B cell (primary cell): ENCODE measurements around the gene CENPA. TPM values are rescaled to one million over a fixed set of nuclear protein-coding genes. Genes with fewer than 3 reads are reported as not detected.

ENCODE experiments used
- ATAC-seq: fragments of 200-7000 bp; cut with Tn5 transposase; one replicate; pipeline ENCODE4 v1.10.0; 2021; ENCODE audit warnings: low read depth, mild to moderate bottlenecking, moderate number of reproducible peaks, moderate library complexity
- CTCF ChIA-PET: fragments of 350-600 bp; sonication (Branson Sonifier 250); formaldehyde crosslinking; loops from one replicate; lab custom pipeline; 2021; ENCODE audit warnings: antibody characterized with exemption, inconsistent platforms; lab: Charles Lee
- POLR2A ChIA-PET: fragments of 350-600 bp; sonication (Branson Sonifier 250); formaldehyde crosslinking; loops from one replicate; lab custom pipeline; 2021; ENCODE audit warnings: antibody characterized with exemption; lab: Charles Lee
- DNase-seq: peaks from one replicate; pipeline ENCODE4 v3.0.0; 2013
- H2AFZ ChIP-seq: 2 replicates; pipeline ENCODE4 v1.6.1; 2012; ENCODE audit warnings: mild to moderate bottlenecking, low read depth, low read length; ENCODE audit not compliant: insufficient read depth, poor library complexity, severe bottlenecking
- H3K27ac ChIP-seq, 2 donors: 1 replicate in 1 of 2; 2 replicates in 1 of 2; pipeline ENCODE4 v1.5.1; 2012 to 2013; ENCODE audit warnings: low read length in 2 of 2, mild to moderate bottlenecking in 2 of 2, moderate library complexity in 1 of 2
- H3K27me3 ChIP-seq, 4 experiments: fragments of 200-600 bp in 1 of 4; sonication (generic) in 1 of 4; replicated peaks in 1 of 4; 1 replicate in 2 of 4; 2 replicates in 2 of 4; pipeline versions ENCODE4 v1.6.1 to v1.7.0; 2013 to 2016; ENCODE audit warnings: low read length in 3 of 4, mild to moderate bottlenecking in 2 of 4, mixed read lengths in 1 of 4, moderate library complexity in 1 of 4; ENCODE audit not compliant: insufficient read depth in 4 of 4, control insufficient read depth in 3 of 4; ENCODE audit errors: control extremely low read depth in 1 of 4
- H3K36me3 ChIP-seq, 2 experiments: replicated peaks in 1 of 2; 1 replicate in 1 of 2; 2 replicates in 1 of 2; pipeline versions ENCODE4 v1.6.1 to v1.7.1; 2013; ENCODE audit warnings: low read length in 1 of 2; ENCODE audit not compliant: insufficient read depth in 2 of 2, control insufficient read depth in 1 of 2; ENCODE audit errors: control extremely low read depth in 1 of 2, extremely low read depth in 1 of 2
- H3K4me1 ChIP-seq, 2 donors: fragments of 200-600 bp in 1 of 2; sonication (generic) in 1 of 2; 1 replicate in 1 of 2; 2 replicates in 1 of 2; pipeline versions ENCODE4 v1.5.1 to v1.6.1; 2013 to 2017; ENCODE audit warnings: low read length in 2 of 2; ENCODE audit not compliant: control insufficient read depth in 2 of 2, insufficient read depth in 2 of 2
- H3K4me2 ChIP-seq: replicated peaks from 2 replicates; pipeline ENCODE3; 2012; ENCODE audit warnings: mild to moderate bottlenecking, low read depth, low read length; ENCODE audit not compliant: poor library complexity, severe bottlenecking
- H3K4me3 ChIP-seq, 5 experiments: fragments of 200-600 bp in 1 of 5; sonication (generic) in 1 of 5; 1 replicate in 3 of 5; 2 replicates in 2 of 5; pipeline versions ENCODE4 v1.5.1 to v1.7.0; 2011 to 2016; ENCODE audit warnings: low read length in 4 of 5, mild to moderate bottlenecking in 4 of 5, low read depth in 2 of 5, control low read depth in 1 of 5, moderate library complexity in 1 of 5; ENCODE audit not compliant: insufficient read depth in 1 of 5; ENCODE audit errors: control extremely low read depth in 1 of 5, extremely low read depth in 1 of 5
- H3K79me2 ChIP-seq: fragments of 200-600 bp; sonication (generic); one replicate; pipeline ENCODE4 v1.6.0; 2016; ENCODE audit warnings: low read length; ENCODE audit not compliant: control insufficient read depth, insufficient read depth
- H3K9ac ChIP-seq: fragments of 200-600 bp; sonication (generic); 2 replicates; pipeline ENCODE4 v1.6.1; 2017; ENCODE audit warnings: mild to moderate bottlenecking, low read length, moderate library complexity
- H3K9me3 ChIP-seq, 3 donors: one replicate each; pipeline versions ENCODE4 v1.6.1 to v1.7.1; 2013; ENCODE audit warnings: low read length in 2 of 3; ENCODE audit not compliant: control insufficient read depth in 2 of 3, insufficient read depth in 1 of 3; ENCODE audit errors: control extremely low read depth in 1 of 3
- H4K20me1 ChIP-seq: 2 replicates; pipeline ENCODE4 v1.6.0; 2012; ENCODE audit warnings: mild to moderate bottlenecking, low read length; ENCODE audit not compliant: insufficient read depth, control insufficient read depth, poor library complexity, severe bottlenecking
- H3K27ac Mint-ChIP-seq: one replicate; pipeline ENCODE4 v1.8.0; 2021; ENCODE audit warnings: mixed read lengths
- H3K27me3 Mint-ChIP-seq: one replicate; pipeline ENCODE4 v1.8.0; 2021; ENCODE audit warnings: mixed read lengths
- H3K4me1 Mint-ChIP-seq: one replicate; pipeline ENCODE4 v1.8.0; 2021; ENCODE audit warnings: mixed read lengths
- H3K4me3 Mint-ChIP-seq: one replicate; pipeline ENCODE4 v1.8.0; 2021; ENCODE audit warnings: mixed read lengths
- H3K9me3 Mint-ChIP-seq: one replicate; pipeline ENCODE4 v1.8.0; 2022; ENCODE audit warnings: mixed read lengths; ENCODE audit not compliant: insufficient read depth
- EZH2 ChIP-seq: IDR thresholded peaks from 2 replicates; pipeline ENCODE4 v1.6.1; 2012; ENCODE audit warnings: borderline replicate concordance, low read depth, mild to moderate bottlenecking, moderate library complexity, low read length; ENCODE audit not compliant: insufficient read depth, poor library complexity, severe bottlenecking
- WGBS: methylation state at CpG from one replicate; pipeline ENCODE4 v1.1.5; 2013; ENCODE audit warnings: missing lambda C conversion rate; ENCODE audit not compliant: insufficient coverage; 5-methylcytosine and 5-hydroxymethylcytosine counted together
- intact Hi-C: fragments of 100-400 bp; cut with micrococcal nuclease; formaldehyde crosslinking; loops from one replicate; pipeline ENCODE4 v1.10.0; 2022
- polyA plus RNA-seq: library from polyadenylated mRNA; depleted of rRNA; stranded (reverse); fragments of >200 nt; gene quantifications from 2 replicates; pipeline ENCODE4 v1.2.3, GENCODE V29; 2012
- total RNA-seq, 2 donors: library from RNA; stranded (reverse); fragments of 120-200 nt in 1 of 2; gene quantifications; 1 replicate in 1 of 2; 2 replicates in 1 of 2; pipeline versions ENCODE4 v1.2.3 to v1.2.4, GENCODE V29; 2013 to 2022
- TF ChIP-seq, protein P1 (sequence below): fragments of 200-600 bp; IDR thresholded peaks from one replicate; pipeline ENCODE4 v1.8.0; 2022; ENCODE audit warnings: antibody characterized with exemption, mild to moderate bottlenecking

CENPA gene
- total and polyA plus RNA-seq, 2 donors (not counting 1 experiment from before 2014, with no cell fraction given), result 0.10 TPM; not detected in 1

- POLR2A ChIA-PET, result no interaction called here
- intact Hi-C loops, result no loop called here
These were observed 14.8 kb upstream of the CENPA start for GRCh38 chr2:26770986-26771586.

More at GRCh38 chr2:26770986-26771586, 14.8 kb upstream of the CENPA start:
- Histone ChIP-seq H3K4me3 (no peak overlapping the region), H3K4me2 (no peak overlapping the region), H3K79me2 (peaks cover 27% of the 10 kb centered on the region), H3K27ac (no peak overlapping the region), H3K4me1 (peaks cover 0 to under 1% of the 10 kb centered on the region in 2 donors), H2AFZ (no peak overlapping the region), H3K36me3 (peaks cover 0 to 24% of the 10 kb centered on the region in 2 experiments), H4K20me1 (peaks cover 43% of the 10 kb centered on the region), H3K9ac (no peak overlapping the region), H3K27me3 (no peaks in the 10 kb centered on the region), H3K9me3 (no peaks in the 10 kb centered on the region)
- Mint-ChIP-seq H3K4me3 (no peak overlapping the region), H3K27me3 (no peaks in the 10 kb centered on the region), H3K9me3 (no peaks in the 10 kb centered on the region), H3K27ac (peak overlapping the region; percentile 70), H3K4me1 (peaks cover 17% of the 10 kb centered on the region)
- peak; percentile 45 for DNase-seq
- CTCF ChIA-PET, result no interaction called here
- WGBS, result 80% methylated on average over 3 of the region's 6 CpGs
- ATAC-seq, result no peak
- TF ChIP-seq EZH2, result no peak
- TF ChIP-seq, protein P1, sequence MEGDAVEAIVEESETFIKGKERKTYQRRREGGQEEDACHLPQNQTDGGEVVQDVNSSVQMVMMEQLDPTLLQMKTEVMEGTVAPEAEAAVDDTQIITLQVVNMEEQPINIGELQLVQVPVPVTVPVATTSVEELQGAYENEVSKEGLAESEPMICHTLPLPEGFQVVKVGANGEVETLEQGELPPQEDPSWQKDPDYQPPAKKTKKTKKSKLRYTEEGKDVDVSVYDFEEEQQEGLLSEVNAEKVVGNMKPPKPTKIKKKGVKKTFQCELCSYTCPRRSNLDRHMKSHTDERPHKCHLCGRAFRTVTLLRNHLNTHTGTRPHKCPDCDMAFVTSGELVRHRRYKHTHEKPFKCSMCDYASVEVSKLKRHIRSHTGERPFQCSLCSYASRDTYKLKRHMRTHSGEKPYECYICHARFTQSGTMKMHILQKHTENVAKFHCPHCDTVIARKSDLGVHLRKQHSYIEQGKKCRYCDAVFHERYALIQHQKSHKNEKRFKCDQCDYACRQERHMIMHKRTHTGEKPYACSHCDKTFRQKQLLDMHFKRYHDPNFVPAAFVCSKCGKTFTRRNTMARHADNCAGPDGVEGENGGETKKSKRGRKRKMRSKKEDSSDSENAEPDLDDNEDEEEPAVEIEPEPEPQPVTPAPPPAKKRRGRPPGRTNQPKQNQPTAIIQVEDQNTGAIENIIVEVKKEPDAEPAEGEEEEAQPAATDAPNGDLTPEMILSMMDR, result peak; percentile 37
